GM23248 (cell line): Measurements from ENCODE around the gene GAB4.

Experiments used
- EZH2 ChIP-seq: fragments of 200-600 bp; sonication (generic); IDR thresholded peaks from 2 replicates; pipeline ENCODE4 v1.6.1; 2018; ENCODE audit warnings: antibody characterized with exemption, mild to moderate bottlenecking; ENCODE audit not compliant: insufficient read depth, poor library complexity, severe bottlenecking
- EZH2phosphoT487 ChIP-seq: fragments of 200-600 bp; sonication (generic); IDR thresholded peaks from 2 replicates; pipeline ENCODE4 v1.6.1; 2018; ENCODE audit warnings: antibody characterized with exemption, moderate library complexity, mild to moderate bottlenecking, low read depth; ENCODE audit not compliant: insufficient read depth

- TF ChIP-seq EZH2: no peak
- no peak for TF ChIP-seq EZH2phosphoT487
These were observed 32.7 kb downstream of the GAB4 start for GRCh38 chr22:16975155-16975885.
